Tibial nerve (tissue), 4 donors: ENCODE data around the gene CDK18.

ENCODE experiments used
- CTCF ChIP-seq, 5 experiments: fragments of 200-600 bp in 3 of 5; fragments of 450-650 bp in 2 of 5; sonication (generic) in 3 of 5; IDR thresholded peaks; one replicate each; pipeline ENCODE4 v1.5.1; 2016 to 2019; ENCODE audit warnings: antibody characterized with exemption in 5 of 5, mild to moderate bottlenecking in 3 of 5, moderate library complexity in 2 of 5
- EP300 ChIP-seq, 2 donors: sonication (generic); formaldehyde crosslinking; IDR thresholded peaks; one replicate each; pipeline ENCODE4 v1.6.1; 2017; ENCODE audit warnings: antibody characterized with exemption in 2 of 2, mild to moderate bottlenecking in 1 of 2

DNA sequence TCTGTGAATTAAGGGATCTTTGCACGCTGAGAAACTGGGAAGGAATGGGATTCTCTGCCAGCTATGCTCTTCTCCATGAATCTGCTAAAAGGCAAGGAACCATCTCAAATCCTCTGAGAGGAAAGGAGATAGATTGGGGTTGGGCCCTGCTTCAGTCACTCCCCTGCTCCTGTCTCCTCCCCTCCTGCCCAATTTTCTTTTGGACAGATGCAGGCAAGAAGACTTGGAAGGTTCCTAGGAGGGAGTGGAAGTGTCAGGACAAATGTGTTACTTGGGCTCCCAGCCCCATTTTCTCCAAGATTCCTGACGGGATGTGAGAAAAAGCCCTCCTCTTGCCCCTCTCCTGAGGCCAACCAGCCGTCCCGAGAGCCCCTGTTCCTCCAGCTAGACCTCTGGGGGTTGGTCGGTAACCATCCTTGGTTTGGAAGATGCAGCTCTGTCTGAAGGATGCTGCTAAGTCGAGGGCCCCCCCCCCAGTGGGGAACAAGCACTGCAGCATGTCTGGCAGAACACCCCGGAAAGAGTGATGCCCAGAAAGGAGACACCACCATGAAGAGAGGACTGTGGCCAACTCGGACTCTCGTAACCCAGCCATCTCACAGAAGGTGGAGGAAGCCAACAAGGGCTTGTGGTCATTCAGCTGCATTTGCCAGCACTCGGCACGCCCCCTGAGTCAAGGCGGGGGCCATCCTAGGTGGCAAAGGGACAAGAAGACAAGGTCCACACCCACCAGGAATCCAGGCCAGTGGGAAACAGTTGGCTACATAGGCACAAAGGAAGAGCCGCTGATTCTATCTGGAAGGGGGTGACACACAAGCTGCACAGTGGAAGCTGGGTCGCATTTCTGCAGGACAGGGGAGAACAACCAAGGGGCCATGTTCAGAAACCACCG, 43.7 kb downstream of the CDK18 start:
- no peak for TF ChIP-seq EP300 (IDR thresholded peaks at IDR 0.05)
- TF ChIP-seq CTCF (IDR thresholded peaks at IDR 0.05) = no peak
